GM12878 (cell line): ENCODE measurements around the gene DLX5. TPM values are rescaled to one million over a fixed set of nuclear protein-coding genes. Genes with fewer than 3 reads are reported as not detected.

Experiments
- ATAC-seq: fragments of 200-7000 bp; cut with Tn5 transposase; 3 replicates; pipeline ENCODE4 v1.9.1; 2020; ENCODE audit warnings: mild to moderate bottlenecking, moderate library complexity
- BruUV-seq: library from RNA; stranded (reverse); fragments of 400-500 nt; replicated peaks from 2 replicates; lab custom pipeline; 2021; lab: Mats Ljungman, UMichigan
- CTCF ChIA-PET: fragments of 300-600 bp; sonication (Branson Sonifier 250); formaldehyde crosslinking; extraction: SDS; loops from one replicate; lab custom pipeline; 2021; ENCODE audit warnings: inconsistent platforms; lab: Yijun Ruan, JAX
- POLR2A ChIA-PET: fragments of 350-600 bp; formaldehyde crosslinking; extraction: SDS; loops from one replicate; lab custom pipeline; 2021; ENCODE audit warnings: inconsistent platforms; lab: Charles Lee
- RAD21 ChIA-PET: fragments of 300-600 bp; sonication (Branson Sonifier 250); formaldehyde crosslinking; loops from one replicate; lab custom pipeline; 2023; ENCODE audit warnings: antibody characterized with exemption; ENCODE audit not compliant: unreplicated experiment; lab: Charles Lee
- SMC1A ChIA-PET: fragments of 300-600 bp; sonication (Branson Sonifier 250); formaldehyde crosslinking; loops from one replicate; lab custom pipeline; 2023; ENCODE audit not compliant: unreplicated experiment, uncharacterized antibody; lab: Charles Lee
- DNase-seq: peaks from one replicate; pipeline ENCODE4 v3.0.0-alpha.2; 2011; ENCODE audit warnings: low read depth, low spot score
- FAIRE-seq: peaks from 3 replicates; lab custom pipeline; 2011; peaks lifted over from hg19 to GRCh38; lab: Jason Lieb, UNC
- H2AFZ ChIP-seq: 2 replicates; pipeline ENCODE4 v1.6.0; 2011; ENCODE audit warnings: low read depth, low read length, control low read depth; ENCODE audit not compliant: control insufficient read depth
- H3K27ac ChIP-seq: 2 replicates; pipeline ENCODE4 v1.5.1; 2011; ENCODE audit warnings: control low read depth; ENCODE audit not compliant: control insufficient read depth, insufficient read depth
- H3K27me3 ChIP-seq, 2 experiments: replicated peaks in 1 of 2; 2 replicates each; pipeline versions ENCODE4 v1.6.0 to v1.6.1; 2011; ENCODE audit warnings: low read length in 1 of 2; ENCODE audit not compliant: control insufficient read depth in 2 of 2, insufficient read depth in 2 of 2
- H3K36me3 ChIP-seq, 2 experiments: 2 replicates each; pipeline ENCODE4 v1.5.1; 2011; ENCODE audit warnings: low read length in 1 of 2; ENCODE audit not compliant: control insufficient read depth in 2 of 2, insufficient read depth in 2 of 2
- H3K4me1 ChIP-seq: 2 replicates; pipeline ENCODE4 v1.6.1; 2011; ENCODE audit warnings: mild to moderate bottlenecking, low read length, moderate library complexity, mixed read lengths; ENCODE audit not compliant: control insufficient read depth, insufficient read depth
- H3K4me2 ChIP-seq: 2 replicates; pipeline ENCODE4 v1.6.0; 2011; ENCODE audit warnings: control low read depth; ENCODE audit not compliant: control insufficient read depth, insufficient read depth
- H3K4me3 ChIP-seq: fragments of 200-600 bp; sonication (generic); 2 replicates; pipeline ENCODE4 v1.5.1; 2016
- H3K79me2 ChIP-seq: 2 replicates; pipeline ENCODE4 v1.6.0; 2011; ENCODE audit warnings: low read length; ENCODE audit not compliant: control insufficient read depth, insufficient read depth
- H3K9ac ChIP-seq: 2 replicates; pipeline ENCODE4 v1.8.0; 2011; ENCODE audit warnings: low read length, control low read depth, mixed read lengths; ENCODE audit not compliant: control insufficient read depth, insufficient read depth
- H3K9me3 ChIP-seq: replicated peaks from 3 replicates; pipeline ENCODE4 v1.5.1; 2011; ENCODE audit warnings: mild to moderate bottlenecking, low read length; ENCODE audit not compliant: control insufficient read depth, insufficient read depth
- H4K20me1 ChIP-seq: 2 replicates; pipeline ENCODE4 v1.6.0; 2011; ENCODE audit not compliant: control insufficient read depth, insufficient read depth
- CBX5 ChIP-seq: sonication (generic); IDR thresholded peaks from 2 replicates; pipeline ENCODE4 v1.6.1; 2016; ENCODE audit warnings: low read depth, moderate library complexity, mild to moderate bottlenecking, inconsistent platforms
- CREB1 ChIP-seq: IDR thresholded peaks from 2 replicates; pipeline ENCODE4 v1.6.1; 2012; ENCODE audit warnings: low read depth, mild to moderate bottlenecking, inconsistent platforms
- ZBTB11 ChIP-seq: fragments of 450-650 bp; formaldehyde crosslinking; IDR thresholded peaks from 2 replicates; pipeline ENCODE4 v1.5.0; 2022; ENCODE audit warnings: mild to moderate bottlenecking, missing genetic modification characterization
- WGBS: methylation state at CpG from one replicate; pipeline ENCODE4 v1.1.6; 2016; ENCODE audit warnings: low lambda C conversion rate; ENCODE audit not compliant: insufficient replicate concordance, insufficient coverage; ENCODE audit errors: missing lambda C conversion rate; 5-methylcytosine and 5-hydroxymethylcytosine counted together
- in situ Hi-C: fragments of 300-500 bp; cut with MboI; formaldehyde crosslinking; loops from 9 replicates; pipeline ENCODE4 v1.14.3; 2018; ENCODE audit warnings: mixed read lengths
- intact Hi-C: fragments of 100-400 bp; cut with micrococcal nuclease; formaldehyde crosslinking; loops from one replicate; pipeline ENCODE4 v1.14.2; 2022; ENCODE audit not compliant: unreplicated experiment
- polyA plus RNA-seq, 11 experiments: library from polyadenylated mRNA; depleted of rRNA in 4 of 11; unstranded in 6 of 11; stranded (reverse) in 5 of 11; fragments of >200 nt; fragmentation: Nextera tagmentation in 4 of 11; fragmentation: Illumina TruSeq in 1 of 11; extraction: Ambion mirVana in 4 of 11; extraction: Trizol in 1 of 11; gene quantifications; 1 replicate in 1 of 11; 2 replicates in 10 of 11; pipeline versions ENCODE4 v1.2.1 to v1.2.3, GENCODE V29; 2011 to 2016; ENCODE audit warnings: inconsistent platforms in 2 of 11, missing spikeins in 2 of 11, low read depth in 1 of 11
- total RNA-seq, 4 experiments: library from RNA; depleted of rRNA in 3 of 4; stranded (reverse); fragments of >200 nt in 3 of 4; fragmentation: Illumina TruSeq in 1 of 4; extraction: Trizol in 1 of 4; gene quantifications; 2 replicates each; pipeline versions ENCODE4 v1.2.1 to v1.2.3, GENCODE V29; 2013 to 2021

DLX5 gene
- total and polyA plus RNA-seq, 10 of the 15 experiments (the other 5 are each of a cell fraction or from before 2014, with no cell fraction given): not detected

GRCh38 chr7:97017192-97018125 is 7.2 kb downstream of the DLX5 start:
- Histone ChIP-seq H3K36me3 (no peaks in the 10 kb centered on the region), H3K27me3 (peaks cover 26 to 28% of the 10 kb centered on the region in 2 experiments), H2AFZ (no peak overlapping the region), H3K4me3 (no peak overlapping the region), H3K9me3 (no peaks in the 10 kb centered on the region; the same call in 2 of the 3 replicates), H4K20me1 (no peaks in the 10 kb centered on the region), H3K79me2 (no peaks in the 10 kb centered on the region), H3K4me2 (no peak overlapping the region), H3K9ac (no peak overlapping the region), H3K4me1 (no peaks in the 10 kb centered on the region), H3K27ac (no peak overlapping the region)
- 31% methylated on average over 31 of the region's 37 CpGs for WGBS
- ChIA-PET RAD21 (no interaction called here), CTCF (no interaction called here), SMC1A (no interaction called here), POLR2A (no interaction called here)
- FAIRE-seq (no peak), DNase-seq (no peak), ATAC-seq (no peak)
- in situ Hi-C loops (no loop called here), intact Hi-C loops (no loop called here)
- no TSS peak for BruUV-seq
- TF ChIP-seq ZBTB11: no peak
- TF ChIP-seq CREB1: no peak
- TF ChIP-seq CBX5: no peak
